Measurements from ENCODE around the gene NYAP1. TPM values are rescaled to one million over a fixed set of nuclear protein-coding genes. Genes with fewer than 3 reads are reported as not detected.

NYAP1 gene
- total RNA-seq, 1 donor from 2014 or later: 2.5 TPM

DNA sequence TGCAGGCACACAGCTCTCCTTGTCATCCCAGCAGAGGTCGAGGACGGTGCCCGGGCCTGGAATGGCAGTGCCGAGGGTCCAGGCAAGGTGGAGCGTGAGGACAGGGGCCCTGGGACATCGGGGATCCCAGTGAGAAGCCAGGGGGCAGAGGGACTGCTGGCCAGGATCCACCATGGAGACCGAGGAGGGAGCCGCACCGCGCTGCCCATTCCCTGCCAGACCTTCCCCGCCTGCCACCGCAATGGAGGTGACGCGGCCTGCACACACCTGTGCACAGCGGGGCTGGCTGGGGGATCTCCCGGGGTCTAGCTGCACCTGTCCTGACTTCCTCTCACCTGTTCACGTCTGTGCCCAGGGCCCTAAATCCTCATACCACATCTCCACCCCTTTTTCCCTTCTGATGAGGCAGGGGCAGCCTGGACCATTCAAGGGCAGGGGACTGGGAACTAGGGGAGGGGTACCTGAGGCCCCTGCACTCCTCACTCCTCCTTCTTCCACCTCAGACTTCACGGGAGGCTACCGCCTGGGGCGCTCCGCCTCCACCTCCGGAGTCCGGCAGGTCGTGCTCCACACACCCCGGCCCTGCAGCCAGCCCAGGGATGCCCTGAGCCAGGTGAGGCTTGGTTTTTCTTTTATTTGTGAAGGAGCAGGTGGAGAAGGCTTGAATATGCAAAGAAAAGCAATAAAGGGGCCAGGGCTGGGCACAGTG lies 6.9 kb downstream of the NYAP1 start:
- H3K4me3 Mint-ChIP-seq (ENCODE audit: unreplicated experiment): no peak overlapping the region

DNA sequence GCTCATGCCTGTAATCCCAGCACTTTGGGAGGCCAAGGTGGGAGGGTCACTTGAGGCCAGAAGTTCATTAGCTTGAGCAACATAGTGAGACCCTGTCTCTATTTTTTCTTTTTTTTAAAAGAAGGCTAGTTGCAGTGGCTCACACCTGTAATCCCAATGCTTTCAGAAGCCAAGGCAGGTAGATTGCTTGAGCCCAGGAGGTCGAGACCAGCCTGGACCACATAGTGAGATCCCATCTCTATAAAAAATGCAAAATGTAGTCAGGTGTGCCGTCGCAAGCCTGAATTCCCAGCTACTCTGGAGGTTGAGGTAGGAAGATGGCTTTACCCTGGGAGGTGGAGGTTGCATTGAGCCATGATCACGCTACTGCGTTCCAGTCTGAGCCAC lies 7.5 kb downstream of the NYAP1 start:
- no peak overlapping the region for H3K9ac ChIP-seq (ENCODE audit: low read length)
- no peaks in the 10 kb centered on the region for H3K4me1 ChIP-seq (ENCODE audit: insufficient read depth, low read length)
- FAIRE-seq: no peak
- Mint-ChIP-seq H3K36me3 (ENCODE audit: low read depth, unreplicated experiment) (peaks cover 10% of the 10 kb centered on the region), H3K4me3 (ENCODE audit: unreplicated experiment) (no peak overlapping the region), H3K9me3 (ENCODE audit: unreplicated experiment) (no peaks in the 10 kb centered on the region), H3K27ac (ENCODE audit: unreplicated experiment) (no peak overlapping the region), H3K4me1 (ENCODE audit: low read depth, unreplicated experiment) (no peaks in the 10 kb centered on the region), H3K27me3 (ENCODE audit: low read depth, unreplicated experiment) (peaks cover 15% of the 10 kb centered on the region)
- H3K9me3 ChIP-seq (ENCODE audit: insufficient read depth, low read depth, low read length): no peaks in the 10 kb centered on the region
- no peaks in the 10 kb centered on the region for H4K20me1 ChIP-seq (ENCODE audit: insufficient read depth, low read length)
- no peak for DNase-seq (ENCODE audit: low read depth)
- no peak overlapping the region for H3K27ac ChIP-seq (ENCODE audit: low read depth, low read length)
- H3K27me3 ChIP-seq (ENCODE audit: insufficient read depth, low read length): peaks cover 4% of the 10 kb centered on the region
- TF ChIP-seq CTCF (IDR thresholded peaks at IDR 0.05; ENCODE audit: insufficient read depth, low read depth, low read length): no peak
- TF ChIP-seq EZH2 (IDR thresholded peaks at IDR 0.05; ENCODE audit: insufficient read depth, low read length): no peak
- no peaks in the 10 kb centered on the region for H3K36me3 ChIP-seq (ENCODE audit: insufficient read depth, low read length)
- no peak overlapping the region for H3K4me3 ChIP-seq (ENCODE audit: insufficient read depth, low read depth, low read length)
- H3K79me2 ChIP-seq (ENCODE audit: insufficient read depth, low read length): no peaks in the 10 kb centered on the region
- H3K4me2 ChIP-seq (ENCODE audit: low read length): no peak overlapping the region
- no peak overlapping the region for H2AFZ ChIP-seq (ENCODE audit: low read depth, low read length)

More for the DNA sequence above, 6.9 kb downstream of the NYAP1 start:
- H3K4me1 Mint-ChIP-seq (ENCODE audit: low read depth, unreplicated experiment): peaks cover 2% of the 10 kb centered on the region
- Histone ChIP-seq H3K27ac (ENCODE audit: low read depth, low read length) (no peak overlapping the region), H4K20me1 (ENCODE audit: insufficient read depth, low read length) (no peaks in the 10 kb centered on the region), H3K27me3 (ENCODE audit: insufficient read depth, low read length) (peaks cover 2% of the 10 kb centered on the region), H3K4me1 (ENCODE audit: insufficient read depth, low read length) (no peaks in the 10 kb centered on the region), H2AFZ (ENCODE audit: low read depth, low read length) (no peak overlapping the region), H3K9me3 (ENCODE audit: insufficient read depth, low read depth, low read length) (no peaks in the 10 kb centered on the region), H3K4me3 (ENCODE audit: insufficient read depth, low read depth, low read length) (no peak overlapping the region), H3K36me3 (ENCODE audit: insufficient read depth, low read length) (no peaks in the 10 kb centered on the region), H3K79me2 (ENCODE audit: insufficient read depth, low read length) (no peaks in the 10 kb centered on the region), H3K9ac (ENCODE audit: low read length) (no peak overlapping the region), H3K4me2 (ENCODE audit: low read length) (no peak overlapping the region)
- no peak overlapping the region for H3K27ac Mint-ChIP-seq (ENCODE audit: unreplicated experiment)
- TF ChIP-seq CTCF (IDR thresholded peaks at IDR 0.05; ENCODE audit: insufficient read depth, low read depth, low read length) (no peak), EZH2 (IDR thresholded peaks at IDR 0.05; ENCODE audit: insufficient read depth, low read length) (no peak)
- H3K36me3 Mint-ChIP-seq (ENCODE audit: low read depth, unreplicated experiment): peaks cover 10% of the 10 kb centered on the region
- H3K9me3 Mint-ChIP-seq (ENCODE audit: unreplicated experiment): no peaks in the 10 kb centered on the region
- FAIRE-seq (no peak), DNase-seq (ENCODE audit: low read depth) (no peak)
- H3K27me3 Mint-ChIP-seq (ENCODE audit: low read depth, unreplicated experiment): peaks cover 14% of the 10 kb centered on the region
